ENCODE measurements around the gene GSC2. TPM values are rescaled to one million over a fixed set of nuclear protein-coding genes. Genes with fewer than 3 reads are reported as not detected.

GSC2 gene, protein sequence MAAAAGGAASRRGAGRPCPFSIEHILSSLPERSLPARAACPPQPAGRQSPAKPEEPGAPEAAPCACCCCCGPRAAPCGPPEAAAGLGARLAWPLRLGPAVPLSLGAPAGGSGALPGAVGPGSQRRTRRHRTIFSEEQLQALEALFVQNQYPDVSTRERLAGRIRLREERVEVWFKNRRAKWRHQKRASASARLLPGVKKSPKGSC
- polyA plus RNA-seq (2013, experiment 1 of 2), result 0.04 TPM
- polyA plus RNA-seq (2013, experiment 2 of 2), result 0.06 TPM

GRCh38 chr22:19149991-19150390 lies at the start of gene GSC2:
Gene GSC2, minus strand, starts transcription at chr22:19150292. Its CDS starts 9 bp downstream, at chr22:19150283.
- H3K4me3 ChIP-seq (ENCODE audit: low read length), result no peak within 1 kb of the TSS
- no peak within 1 kb of the TSS for H3K9ac ChIP-seq (ENCODE audit: low read length)
- H3K79me1 ChIP-seq (ENCODE audit: low read length), result no peaks in the 10 kb centered on the region
- no peak within 1 kb of the TSS for H2BK5ac ChIP-seq (ENCODE audit: low read length)
- WGBS (ENCODE audit: extremely low coverage, insufficient coverage, low lambda C conversion rate), result no CpG with 5 or more reads among the region's 59 CpGs
- H3K36me3 ChIP-seq (ENCODE audit: control insufficient read depth, insufficient read depth, low read length), result no peaks in the 10 kb centered on the region
- no peaks in the 10 kb centered on the region for H3K79me2 ChIP-seq (ENCODE audit: control insufficient read depth, insufficient read depth, low read length)
- no peak within 1 kb of the TSS for H2AK5ac ChIP-seq (ENCODE audit: low read length)
- H4K5ac ChIP-seq (ENCODE audit: low read length), result no peak within 1 kb of the TSS
- H3K27ac ChIP-seq (ENCODE audit: low read depth, low read length), result no peak within 1 kb of the TSS
- no peak within 1 kb of the TSS for H2BK15ac ChIP-seq (replicated peaks; ENCODE audit: low read depth)
- no peak for DNase-seq
- H3K18ac ChIP-seq (ENCODE audit: low read length), result no peak within 1 kb of the TSS
- no peak within 1 kb of the TSS for H4K8ac ChIP-seq (ENCODE audit: low read depth, low read length)
- no peak within 1 kb of the TSS for H2BK120ac ChIP-seq (ENCODE audit: low read depth, low read length)
- peak within 1 kb of the TSS; percentile 36 for H3K4me2 ChIP-seq (ENCODE audit: low read length)
- H3K4ac ChIP-seq (ENCODE audit: low read depth, low read length), result no peak within 1 kb of the TSS
- H3K27me3 ChIP-seq (ENCODE audit: insufficient read depth, low read length, poor library complexity), result peaks cover 45% of the 10 kb centered on the region
- H3K56ac ChIP-seq (ENCODE audit: low read length), result peak within 1 kb of the TSS; percentile 56
- no peaks in the 10 kb centered on the region for H3K4me1 ChIP-seq (ENCODE audit: control insufficient read depth, low read depth, low read length)
- peak within 1 kb of the TSS; percentile 45 for H3K23ac ChIP-seq (ENCODE audit: low read length)

DNA sequence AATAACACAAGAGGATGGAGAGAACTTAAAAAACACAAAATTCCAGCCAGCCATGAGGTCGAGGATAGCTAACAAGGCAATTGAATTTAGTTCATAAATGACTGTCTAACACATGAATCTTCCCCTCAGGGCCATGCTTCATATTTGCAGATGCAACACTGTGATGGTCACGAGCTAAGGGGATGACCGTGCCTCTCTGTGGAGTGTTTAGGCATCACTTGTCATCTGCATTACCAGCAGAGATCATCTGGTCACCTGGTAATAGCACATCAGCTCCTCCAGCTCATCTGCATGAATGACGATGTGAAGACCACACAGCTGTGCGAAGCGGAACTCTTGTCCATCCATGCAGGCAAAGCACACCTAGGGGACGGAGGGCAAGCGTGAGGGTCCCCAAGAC lies 49.4 kb upstream of the GSC2 start:
- Histone ChIP-seq H3K9ac (ENCODE audit: low read length) (no peak overlapping the region), H4K8ac (ENCODE audit: low read depth, low read length) (no peak overlapping the region), H2AK5ac (ENCODE audit: low read length) (no peak overlapping the region), H3K4me2 (ENCODE audit: low read length) (no peak overlapping the region), H3K36me3 (ENCODE audit: control insufficient read depth, insufficient read depth, low read length) (no peaks in the 10 kb centered on the region), H3K4ac (ENCODE audit: low read depth, low read length) (no peak overlapping the region), H3K4me1 (ENCODE audit: control insufficient read depth, low read depth, low read length) (no peaks in the 10 kb centered on the region), H2BK15ac (replicated peaks; ENCODE audit: low read depth) (no peak overlapping the region), H4K5ac (ENCODE audit: low read length) (no peak overlapping the region), H2BK120ac (ENCODE audit: low read depth, low read length) (no peak overlapping the region), H3K27ac (ENCODE audit: low read depth, low read length) (no peak overlapping the region), H3K79me1 (ENCODE audit: low read length) (no peaks in the 10 kb centered on the region), H3K27me3 (ENCODE audit: insufficient read depth, low read length, poor library complexity) (no peaks in the 10 kb centered on the region), H2BK5ac (ENCODE audit: low read length) (no peak overlapping the region), H3K79me2 (ENCODE audit: control insufficient read depth, insufficient read depth, low read length) (no peaks in the 10 kb centered on the region), H3K56ac (ENCODE audit: low read length) (no peak overlapping the region), H3K23ac (ENCODE audit: low read length) (no peak overlapping the region), H3K18ac (ENCODE audit: low read length) (no peak overlapping the region), H3K4me3 (ENCODE audit: low read length) (no peak overlapping the region)
- WGBS (ENCODE audit: extremely low coverage, insufficient coverage, low lambda C conversion rate), result no CpG with 5 or more reads among the region's 8 CpGs
- no peak for DNase-seq

DNA sequence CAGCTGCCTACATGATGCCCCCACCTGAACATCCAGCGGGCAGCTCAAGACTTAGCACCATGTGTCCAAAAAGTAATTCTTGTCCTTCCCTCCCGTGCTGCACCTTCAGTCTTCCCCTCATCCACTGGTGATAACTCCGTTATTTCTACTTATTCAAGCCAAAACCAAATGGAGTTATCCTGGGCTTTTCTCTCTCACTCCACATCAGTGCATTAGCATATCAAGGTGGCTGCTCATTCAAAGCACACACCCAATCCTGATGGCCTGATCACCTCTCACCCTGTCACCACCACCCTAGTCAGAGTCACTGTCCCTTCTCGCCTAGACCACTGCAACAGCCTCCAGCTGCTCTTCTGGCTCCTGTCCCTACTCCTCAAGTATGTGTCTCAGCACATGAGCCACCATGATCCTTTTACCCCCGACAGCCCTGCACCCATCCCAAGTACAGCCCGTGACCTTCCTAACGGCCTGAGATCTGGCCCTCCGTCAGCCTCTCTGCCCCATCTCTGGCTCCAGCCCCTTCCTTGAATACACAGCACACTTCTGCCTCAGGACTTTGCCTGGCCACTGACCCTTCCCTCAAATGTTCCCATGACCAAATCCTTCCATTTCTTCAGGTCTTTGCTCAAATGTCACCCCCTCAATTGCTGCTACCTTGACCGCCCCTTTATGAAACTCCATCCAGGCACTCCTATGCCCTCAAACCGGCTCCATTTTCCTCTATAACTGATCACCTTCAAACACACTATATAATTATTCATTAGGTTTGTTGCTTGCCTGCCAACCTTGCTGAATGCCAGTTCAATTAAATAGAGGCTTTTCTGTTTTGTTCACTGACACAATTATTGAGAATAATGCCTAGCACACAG lies 48.1 kb upstream of the GSC2 start:
- Histone ChIP-seq H3K79me2 (ENCODE audit: control insufficient read depth, insufficient read depth, low read length) (no peaks in the 10 kb centered on the region), H3K79me1 (ENCODE audit: low read length) (no peaks in the 10 kb centered on the region), H3K27me3 (ENCODE audit: insufficient read depth, low read length, poor library complexity) (no peaks in the 10 kb centered on the region), H3K23ac (ENCODE audit: low read length) (no peak overlapping the region), H3K56ac (ENCODE audit: low read length) (no peak overlapping the region), H3K4me1 (ENCODE audit: control insufficient read depth, low read depth, low read length) (no peaks in the 10 kb centered on the region), H3K36me3 (ENCODE audit: control insufficient read depth, insufficient read depth, low read length) (no peaks in the 10 kb centered on the region), H3K4me3 (ENCODE audit: low read length) (no peak overlapping the region), H2BK120ac (ENCODE audit: low read depth, low read length) (no peak overlapping the region), H3K9ac (ENCODE audit: low read length) (no peak overlapping the region), H3K4ac (ENCODE audit: low read depth, low read length) (no peak overlapping the region), H3K4me2 (ENCODE audit: low read length) (no peak overlapping the region), H2BK15ac (replicated peaks; ENCODE audit: low read depth) (no peak overlapping the region), H3K27ac (ENCODE audit: low read depth, low read length) (no peak overlapping the region), H2BK5ac (ENCODE audit: low read length) (no peak overlapping the region), H3K18ac (ENCODE audit: low read length) (no peak overlapping the region), H4K8ac (ENCODE audit: low read depth, low read length) (no peak overlapping the region), H2AK5ac (ENCODE audit: low read length) (no peak overlapping the region), H4K5ac (ENCODE audit: low read length) (no peak overlapping the region)
- no CpG with 5 or more reads among the region's 10 CpGs for WGBS (ENCODE audit: extremely low coverage, insufficient coverage, low lambda C conversion rate)
- no peak for DNase-seq

- Histone ChIP-seq H3K79me1 (ENCODE audit: low read length) (no peaks in the 10 kb centered on the region), H2BK15ac (replicated peaks; ENCODE audit: low read depth) (no peak overlapping the region), H3K4me3 (ENCODE audit: low read length) (no peak overlapping the region), H3K18ac (ENCODE audit: low read length) (no peak overlapping the region), H3K4ac (ENCODE audit: low read depth, low read length) (no peak overlapping the region), H2AK5ac (ENCODE audit: low read length) (no peak overlapping the region), H3K4me1 (ENCODE audit: control insufficient read depth, low read depth, low read length) (no peaks in the 10 kb centered on the region), H2BK5ac (ENCODE audit: low read length) (no peak overlapping the region), H3K23ac (ENCODE audit: low read length) (no peak overlapping the region), H4K5ac (ENCODE audit: low read length) (no peak overlapping the region), H3K56ac (ENCODE audit: low read length) (no peak overlapping the region), H3K4me2 (ENCODE audit: low read length) (no peak overlapping the region), H2BK120ac (ENCODE audit: low read depth, low read length) (no peak overlapping the region), H4K8ac (ENCODE audit: low read depth, low read length) (no peak overlapping the region), H3K27me3 (ENCODE audit: insufficient read depth, low read length, poor library complexity) (no peaks in the 10 kb centered on the region), H3K36me3 (ENCODE audit: control insufficient read depth, insufficient read depth, low read length) (no peaks in the 10 kb centered on the region), H3K27ac (ENCODE audit: low read depth, low read length) (no peak overlapping the region), H3K9ac (ENCODE audit: low read length) (no peak overlapping the region), H3K79me2 (ENCODE audit: control insufficient read depth, insufficient read depth, low read length) (no peaks in the 10 kb centered on the region)
- no peak for DNase-seq
- WGBS (ENCODE audit: extremely low coverage, insufficient coverage, low lambda C conversion rate), result no CpG with 5 or more reads among the region's 11 CpGs
These were observed 46.9 kb upstream of the GSC2 start for GRCh38 chr22:19196841-19197612.

- Histone ChIP-seq H3K4ac (ENCODE audit: low read depth, low read length) (no peak overlapping the region), H3K23ac (ENCODE audit: low read length) (no peak overlapping the region), H3K79me2 (ENCODE audit: control insufficient read depth, insufficient read depth, low read length) (no peaks in the 10 kb centered on the region), H3K4me1 (ENCODE audit: control insufficient read depth, low read depth, low read length) (no peaks in the 10 kb centered on the region), H2AK5ac (ENCODE audit: low read length) (no peak overlapping the region), H3K18ac (ENCODE audit: low read length) (no peak overlapping the region), H4K8ac (ENCODE audit: low read depth, low read length) (no peak overlapping the region), H3K4me2 (ENCODE audit: low read length) (no peak overlapping the region), H3K36me3 (ENCODE audit: control insufficient read depth, insufficient read depth, low read length) (no peaks in the 10 kb centered on the region), H2BK120ac (ENCODE audit: low read depth, low read length) (no peak overlapping the region), H3K27ac (ENCODE audit: low read depth, low read length) (no peak overlapping the region), H3K9ac (ENCODE audit: low read length) (no peak overlapping the region), H4K5ac (ENCODE audit: low read length) (no peak overlapping the region), H3K27me3 (ENCODE audit: insufficient read depth, low read length, poor library complexity) (no peaks in the 10 kb centered on the region), H2BK15ac (replicated peaks; ENCODE audit: low read depth) (no peak overlapping the region), H3K79me1 (ENCODE audit: low read length) (no peaks in the 10 kb centered on the region), H3K56ac (ENCODE audit: low read length) (no peak overlapping the region), H2BK5ac (ENCODE audit: low read length) (no peak overlapping the region), H3K4me3 (ENCODE audit: low read length) (no peak overlapping the region)
- no CpG with 5 or more reads among the region's 23 CpGs for WGBS (ENCODE audit: extremely low coverage, insufficient coverage, low lambda C conversion rate)
- DNase-seq, result no peak
These were observed 46.0 kb upstream of the GSC2 start for GRCh38 chr22:19195796-19196731.

Data from mesendoderm (in vitro differentiated cells).